IMR-90 (cell line): Measurements from ENCODE around the gene EBF4. TPM values are rescaled to one million over a fixed set of nuclear protein-coding genes. Genes with fewer than 3 reads are reported as not detected.

Experiments
- ATAC-seq: fragments of 200-7000 bp; cut with Tn5 transposase; 2 replicates; pipeline ENCODE4 v1.9.1; 2020; ENCODE audit warnings: low read depth, mild to moderate bottlenecking, moderate library complexity
- BruUV-seq: library from RNA; stranded (reverse); fragments of 400-500 nt; replicated peaks from 2 replicates; lab custom pipeline; 2021; lab: Mats Ljungman, UMichigan
- CTCF ChIA-PET: fragments of 300-600 bp; formaldehyde crosslinking; extraction: SDS; loops from one replicate; lab custom pipeline; 2021; ENCODE audit warnings: antibody characterized with exemption; lab: Yijun Ruan, JAX
- POLR2A ChIA-PET: fragments of 300-600 bp; sonication (Branson Sonifier 250); formaldehyde crosslinking; loops from one replicate; lab custom pipeline; 2022; ENCODE audit warnings: antibody characterized with exemption; ENCODE audit not compliant: unreplicated experiment; lab: Charles Lee
- DNase-seq: peaks from one replicate; pipeline ENCODE4 v3.0.0; 2013
- H2AFZ ChIP-seq: replicated peaks from 2 replicates; pipeline ENCODE3; 2013; ENCODE audit warnings: low read length, mild to moderate bottlenecking; ENCODE audit not compliant: poor library complexity
- H2AK5ac ChIP-seq: 2 replicates; pipeline ENCODE4 v1.6.1; 2013; ENCODE audit warnings: low read depth, low read length, inconsistent platforms
- H2AK9ac ChIP-seq: replicated peaks from 2 replicates; pipeline ENCODE3; 2013; ENCODE audit warnings: mild to moderate bottlenecking, low read depth, low read length, moderate library complexity; ENCODE audit not compliant: poor library complexity
- H2BK120ac ChIP-seq: 2 replicates; pipeline ENCODE4 v1.6.1; 2013; ENCODE audit warnings: low read depth, low read length, inconsistent platforms
- H2BK15ac ChIP-seq: 3 replicates; pipeline ENCODE4 v1.6.1; 2013; ENCODE audit warnings: low read depth, low read length, inconsistent platforms
- H2BK20ac ChIP-seq: 2 replicates; pipeline ENCODE4 v1.6.1; 2013; ENCODE audit warnings: low read depth, mild to moderate bottlenecking, inconsistent platforms, low read length, moderate library complexity
- H2BK5ac ChIP-seq: 2 replicates; pipeline ENCODE4 v1.6.1; 2013; ENCODE audit warnings: mild to moderate bottlenecking, low read depth, low read length, inconsistent platforms; ENCODE audit not compliant: poor library complexity, severe bottlenecking
- H3K14ac ChIP-seq: replicated peaks from 2 replicates; pipeline ENCODE4 v1.6.1; 2013; ENCODE audit warnings: low read depth, low read length, inconsistent platforms
- H3K18ac ChIP-seq: 2 replicates; pipeline ENCODE4 v1.6.1; 2013; ENCODE audit warnings: low read depth, low read length, control low read depth
- H3K23ac ChIP-seq: 2 replicates; pipeline ENCODE4 v1.6.1; 2013; ENCODE audit warnings: low read depth, low read length, inconsistent platforms
- H3K27ac ChIP-seq: 2 replicates; pipeline ENCODE4 v1.5.1; 2013; ENCODE audit warnings: mild to moderate bottlenecking, control low read depth, low read length; ENCODE audit not compliant: insufficient read depth
- H3K27me3 ChIP-seq: 2 replicates; pipeline ENCODE4 v1.6.1; 2013; ENCODE audit warnings: low read length; ENCODE audit not compliant: control insufficient read depth, insufficient read depth
- H3K36me3 ChIP-seq: 2 replicates; pipeline ENCODE4 v1.6.1; 2013; ENCODE audit warnings: low read length, mixed read lengths; ENCODE audit not compliant: control insufficient read depth, insufficient read depth
- H3K4ac ChIP-seq: 2 replicates; pipeline ENCODE4 v1.6.1; 2013; ENCODE audit warnings: low read depth, low read length, inconsistent platforms
- H3K4me1 ChIP-seq: 2 replicates; pipeline ENCODE4 v1.6.1; 2013; ENCODE audit warnings: low read length, mixed read lengths; ENCODE audit not compliant: control insufficient read depth, insufficient read depth
- H3K4me2 ChIP-seq: 2 replicates; pipeline ENCODE4 v1.6.1; 2013; ENCODE audit warnings: low read depth, mild to moderate bottlenecking, control low read depth, low read length, moderate library complexity
- H3K4me3 ChIP-seq: 2 replicates; pipeline ENCODE4 v1.5.1; 2013; ENCODE audit warnings: low read depth, mild to moderate bottlenecking, control low read depth, low read length, moderate library complexity; ENCODE audit not compliant: insufficient read depth
- H3K56ac ChIP-seq: 2 replicates; pipeline ENCODE4 v1.6.1; 2013; ENCODE audit warnings: low read length, inconsistent platforms; ENCODE audit not compliant: insufficient read depth; ENCODE audit errors: extremely low read depth
- H3K79me1 ChIP-seq, 2 experiments: 2 replicates each; pipeline ENCODE4 v1.6.1; 2013; ENCODE audit warnings: low read length in 2 of 2, inconsistent platforms in 1 of 2, low read depth in 1 of 2
- H3K9ac ChIP-seq: 2 replicates; pipeline ENCODE4 v1.6.1; 2013; ENCODE audit warnings: low read depth, low read length, control low read depth
- H3K9me1 ChIP-seq: 2 replicates; pipeline ENCODE4 v1.6.1; 2013; ENCODE audit warnings: low read length, inconsistent platforms; ENCODE audit not compliant: insufficient read depth
- H3K9me3 ChIP-seq: 2 replicates; pipeline ENCODE4 v1.6.1; 2013; ENCODE audit warnings: low read length; ENCODE audit not compliant: control insufficient read depth, insufficient read depth
- H4K20me1 ChIP-seq: 2 replicates; pipeline ENCODE4 v1.6.1; 2013; ENCODE audit warnings: low read length, inconsistent platforms; ENCODE audit not compliant: insufficient read depth
- H4K5ac ChIP-seq: 2 replicates; pipeline ENCODE4 v1.6.1; 2013; ENCODE audit warnings: mild to moderate bottlenecking, low read depth, low read length, control low read depth
- H4K8ac ChIP-seq, 2 experiments: 2 replicates each; pipeline ENCODE4 v1.6.1; 2013; ENCODE audit warnings: low read depth in 2 of 2, low read length in 2 of 2, control low read depth in 1 of 2, inconsistent platforms in 1 of 2
- H4K91ac ChIP-seq: 2 replicates; pipeline ENCODE4 v1.6.1; 2013; ENCODE audit warnings: low read depth, low read length, inconsistent platforms; ENCODE audit not compliant: insufficient read depth
- CEBPB ChIP-seq: IDR thresholded peaks from 2 replicates; pipeline ENCODE4 v1.6.1; 2012; ENCODE audit warnings: low read depth, low read length, improper control_type of control experiment
- MAZ ChIP-seq: IDR thresholded peaks from 2 replicates; pipeline ENCODE4 v1.6.1; 2012; ENCODE audit warnings: low read depth, mild to moderate bottlenecking, low read length, improper control_type of control experiment, moderate library complexity, borderline replicate concordance
- NFE2L2 ChIP-seq: fragments of 150-350 bp; IDR thresholded peaks from 2 replicates; pipeline ENCODE4 v1.6.1; 2016; ENCODE audit warnings: low read depth, mild to moderate bottlenecking, low read length
- WGBS, 2 experiments: methylation state at CpG; one replicate each; pipeline versions ENCODE4 v1.1.5 to v1.1.7; 2013; ENCODE audit warnings: missing lambda C conversion rate in 2 of 2; ENCODE audit not compliant: insufficient read length in 1 of 2; ENCODE audit errors: extremely low coverage in 2 of 2; 5-methylcytosine and 5-hydroxymethylcytosine counted together
- dilution Hi-C: fragments of 300-500 bp; cut with HindIII; formaldehyde crosslinking; loops from one replicate; pipeline ENCODE4 v1.14.3; 2018; ENCODE audit warnings: low sequenced_read_pairs; ENCODE audit not compliant: unreplicated experiment
- in situ Hi-C: fragments of 300-500 bp; cut with MboI; formaldehyde crosslinking; loops from 3 replicates; pipeline ENCODE4 v1.14.3; 2019; ENCODE audit warnings: low sequenced_read_pairs, inconsistent platforms, mixed read lengths
- intact Hi-C: fragments of 100-400 bp; cut with micrococcal nuclease; formaldehyde crosslinking; loops from 2 replicates; pipeline ENCODE4 v1.10.0; 2022
- polyA plus RNA-seq, 3 experiments: library from polyadenylated mRNA; depleted of rRNA; stranded (reverse); fragments of >200 nt; gene quantifications; 2 replicates each; pipeline ENCODE4 v1.2.3, GENCODE V29; 2012; ENCODE audit warnings: low replicate concordance in 1 of 3
- total RNA-seq: library from RNA; depleted of rRNA; stranded (reverse); fragments of >200 nt; gene quantifications from 2 replicates; pipeline ENCODE4 v1.2.3, GENCODE V29; 2012
- TF ChIP-seq, protein P1 (sequence below): fragments of 150-350 bp; IDR thresholded peaks from 2 replicates; pipeline ENCODE4 v1.6.1; 2016; ENCODE audit warnings: low read depth, mild to moderate bottlenecking, low read length, moderate library complexity, borderline replicate concordance

Gene EBF4
- total and polyA plus RNA-seq, 2 of the 4 experiments (the other 2 are of a cell fraction), result 0.18 to 1.1 TPM

DNA sequence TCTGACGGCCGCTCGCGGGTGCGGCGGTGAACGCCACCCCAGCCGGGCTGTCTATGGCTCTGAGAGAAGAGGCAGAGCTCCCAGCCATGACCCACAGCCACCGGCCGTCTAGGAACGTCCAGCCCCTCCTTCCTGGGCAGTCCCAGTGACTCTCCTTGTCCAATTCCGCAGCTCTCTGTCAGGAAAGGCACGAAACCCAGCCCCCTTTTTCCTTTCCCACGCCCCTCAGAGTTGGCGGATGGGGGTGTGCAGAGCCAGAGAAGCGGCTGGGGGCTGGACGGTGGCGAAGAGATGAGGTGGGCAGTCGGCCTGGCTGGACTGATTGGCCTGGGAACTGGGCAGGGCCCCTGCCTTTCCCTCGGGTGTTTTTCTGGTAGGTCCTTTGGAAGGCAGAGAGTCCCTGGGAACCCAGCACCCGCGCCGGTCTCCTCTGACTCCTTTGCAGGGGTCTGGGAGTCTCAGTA, 1.5 kb downstream of the EBF4 start:
- no peak overlapping the region for H3K56ac ChIP-seq
- no peak overlapping the region for H3K4me3 ChIP-seq
- H3K27ac ChIP-seq, result no peak overlapping the region
- H3K14ac ChIP-seq, result no peak overlapping the region
- no peak overlapping the region for H4K8ac ChIP-seq
- no peak overlapping the region for H2BK20ac ChIP-seq
- peaks cover 61% of the 10 kb centered on the region for H3K27me3 ChIP-seq
- no peaks in the 10 kb centered on the region for H3K36me3 ChIP-seq
- H2AFZ ChIP-seq, result peak overlapping the region; percentile 45
- no peaks in the 10 kb centered on the region; the same call in 1 of the 2 replicates for H4K20me1 ChIP-seq
- no peak overlapping the region for H3K9ac ChIP-seq
- H3K9me1 ChIP-seq, result no peaks in the 10 kb centered on the region; the same call in 1 of the 2 replicates
- DNase-seq (no peak), ATAC-seq (no peak)
- dilution Hi-C loops (no loop called here), in situ Hi-C loops (no loop called here), intact Hi-C loops (loop anchor here (2.0 kb wide), 1 partner anchor 47 kb away; no protein-coding TSS in a partner anchor)
- H3K4me1 ChIP-seq, result no peaks in the 10 kb centered on the region
- H2BK15ac ChIP-seq, result no peak overlapping the region
- H3K18ac ChIP-seq, result no peak overlapping the region
- no peak overlapping the region for H4K5ac ChIP-seq
- no peak overlapping the region for H3K4me2 ChIP-seq
- H2BK5ac ChIP-seq, result no peak overlapping the region
- no peak overlapping the region for H2AK9ac ChIP-seq
- no peak overlapping the region for H3K23ac ChIP-seq
- no peaks in the 10 kb centered on the region for H3K9me3 ChIP-seq
- 7% methylated on average over 6 of the region's 23 CpGs; no CpG with 5 or more reads in 1 of the 2 experiments for WGBS, 2 experiments
- no TSS peak for BruUV-seq
- H3K4ac ChIP-seq, result no peak overlapping the region
- H2AK5ac ChIP-seq, result no peak overlapping the region
- TF ChIP-seq MAZ, result no peak
- TF ChIP-seq, protein P1, sequence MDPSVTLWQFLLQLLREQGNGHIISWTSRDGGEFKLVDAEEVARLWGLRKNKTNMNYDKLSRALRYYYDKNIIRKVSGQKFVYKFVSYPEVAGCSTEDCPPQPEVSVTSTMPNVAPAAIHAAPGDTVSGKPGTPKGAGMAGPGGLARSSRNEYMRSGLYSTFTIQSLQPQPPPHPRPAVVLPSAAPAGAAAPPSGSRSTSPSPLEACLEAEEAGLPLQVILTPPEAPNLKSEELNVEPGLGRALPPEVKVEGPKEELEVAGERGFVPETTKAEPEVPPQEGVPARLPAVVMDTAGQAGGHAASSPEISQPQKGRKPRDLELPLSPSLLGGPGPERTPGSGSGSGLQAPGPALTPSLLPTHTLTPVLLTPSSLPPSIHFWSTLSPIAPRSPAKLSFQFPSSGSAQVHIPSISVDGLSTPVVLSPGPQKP, result no peak
- TF ChIP-seq NFE2L2, result no peak
- TF ChIP-seq CEBPB, result no peak
- ChIA-PET CTCF (no interaction called here), POLR2A (no interaction called here)
- H4K91ac ChIP-seq, result no peak overlapping the region
- no peak overlapping the region for H2BK120ac ChIP-seq
- no peaks in the 10 kb centered on the region for H3K79me1 ChIP-seq
